Measurements from ENCODE around the gene BTBD17. TPM values are rescaled to one million over a fixed set of nuclear protein-coding genes. Genes with fewer than 3 reads are reported as not detected.

BTBD17 gene
- total and polyA plus RNA-seq, 2 of the 8 experiments (the other 6 are each of a cell fraction or from before 2014, with no cell fraction given), result 7.0 to 14.8 TPM

DNA sequence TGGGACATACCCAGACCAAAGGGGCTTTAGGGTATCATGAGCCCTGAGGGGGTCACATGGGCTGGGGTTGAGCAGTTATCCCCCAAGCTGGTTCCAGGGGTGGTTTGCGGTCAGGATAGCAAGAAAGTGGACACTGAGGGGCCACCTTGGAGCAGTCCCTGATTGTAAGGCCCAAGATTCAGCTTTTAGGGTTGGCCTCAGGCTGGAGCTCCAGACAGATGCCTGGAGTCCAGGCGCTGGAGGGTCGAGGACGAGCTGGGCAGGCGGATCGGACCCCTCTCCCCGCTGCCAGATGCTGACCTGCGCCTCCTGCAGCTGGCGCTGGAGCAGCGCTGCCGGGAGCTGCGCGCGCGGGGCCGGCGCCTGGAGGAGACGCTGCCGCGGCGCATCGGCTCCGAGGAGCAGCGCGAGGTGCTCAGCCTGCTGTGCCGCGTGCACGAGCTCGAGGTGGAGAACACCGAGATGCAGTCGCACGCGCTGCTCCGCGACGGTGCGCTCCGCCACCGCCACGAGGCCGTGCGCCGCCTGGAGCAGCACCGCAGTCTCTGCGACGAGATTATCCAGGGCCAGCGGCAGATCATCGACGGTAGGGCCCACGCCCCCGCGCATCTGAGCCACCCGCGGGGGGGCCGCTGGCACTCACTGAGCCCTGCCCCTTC is 10.0 kb downstream of the BTBD17 start (continued):
- TF ChIP-seq GTF2F1 (IDR thresholded peaks at IDR 0.05; ENCODE audit: borderline replicate concordance, low read depth, low read length) (peak; percentile 36; the same call in 1 of the 2 replicates), CHD1 (IDR thresholded peaks at IDR 0.05; ENCODE audit: low read depth, low read length) (no peak), SIN3A (conservative IDR thresholded peaks at IDR 0.05 in 1 of 2, IDR thresholded peaks at IDR 0.05 in 1 of 2; ENCODE audit: low read depth in 1 of 2, low read length in 2 of 2) (no peak), RXRA (IDR thresholded peaks at IDR 0.05; ENCODE audit: insufficient read depth, low read depth, low read length) (no peak), MAFK (IDR thresholded peaks at IDR 0.05; ENCODE audit: low read depth, low read length) (no peak), TCF12 (IDR thresholded peaks at IDR 0.05; ENCODE audit: low read depth, low read length) (no peak), EZH2 (IDR thresholded peaks at IDR 0.05; ENCODE audit: low read depth, low read length, severe bottlenecking) (peak; percentile 31), CEBPB (IDR thresholded peaks at IDR 0.05; ENCODE audit: low read depth, low read length) (no peak), CBX8 (IDR thresholded peaks at IDR 0.05; ENCODE audit: borderline replicate concordance, low read depth, low read length) (no peak), TAF1 (IDR thresholded peaks at IDR 0.05; ENCODE audit: low read depth, low read length) (no peak), YY1 (IDR thresholded peaks at IDR 0.05; ENCODE audit: low read depth, low read length) (no peak; the same call in 1 of the 2 replicates), CTBP2 (IDR thresholded peaks at IDR 0.05; ENCODE audit: borderline replicate concordance, insufficient read depth, insufficient read length, low read length) (peak; percentile 30), TBP (IDR thresholded peaks at IDR 0.05; ENCODE audit: low read depth, low read length) (no peak; the same call in 1 of the 2 replicates), CREB1 (IDR thresholded peaks at IDR 0.05) (peak; percentile 36; the same call in 1 of the 2 replicates), EP300 (IDR thresholded peaks at IDR 0.05; ENCODE audit: borderline replicate concordance in 1 of 2, low read depth in 2 of 2, low read length in 2 of 2) (0 out of 3 replicates have a peak, but pooled peaks of 1 of the 2 experiments have one; percentile 7), FOSL1 (IDR thresholded peaks at IDR 0.05; ENCODE audit: insufficient read depth, low read depth, low read length) (no peak), POU5F1 (IDR thresholded peaks at IDR 0.05; ENCODE audit: low read depth, low read length) (no peak), GABPA (IDR thresholded peaks at IDR 0.05; ENCODE audit: borderline replicate concordance, insufficient read depth, low read length) (peak; percentile 83)
- TF ChIP-seq, protein P1, sequence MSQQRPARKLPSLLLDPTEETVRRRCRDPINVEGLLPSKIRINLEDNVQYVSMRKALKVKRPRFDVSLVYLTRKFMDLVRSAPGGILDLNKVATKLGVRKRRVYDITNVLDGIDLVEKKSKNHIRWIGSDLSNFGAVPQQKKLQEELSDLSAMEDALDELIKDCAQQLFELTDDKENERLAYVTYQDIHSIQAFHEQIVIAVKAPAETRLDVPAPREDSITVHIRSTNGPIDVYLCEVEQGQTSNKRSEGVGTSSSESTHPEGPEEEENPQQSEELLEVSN (IDR thresholded peaks at IDR 0.05), result peak; percentile 98
- TF ChIP-seq, protein P2, sequence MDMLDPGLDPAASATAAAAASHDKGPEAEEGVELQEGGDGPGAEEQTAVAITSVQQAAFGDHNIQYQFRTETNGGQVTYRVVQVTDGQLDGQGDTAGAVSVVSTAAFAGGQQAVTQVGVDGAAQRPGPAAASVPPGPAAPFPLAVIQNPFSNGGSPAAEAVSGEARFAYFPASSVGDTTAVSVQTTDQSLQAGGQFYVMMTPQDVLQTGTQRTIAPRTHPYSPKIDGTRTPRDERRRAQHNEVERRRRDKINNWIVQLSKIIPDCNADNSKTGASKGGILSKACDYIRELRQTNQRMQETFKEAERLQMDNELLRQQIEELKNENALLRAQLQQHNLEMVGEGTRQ (IDR thresholded peaks at IDR 0.05; ENCODE audit: low read length), result no peak
- TF ChIP-seq, protein P3, sequence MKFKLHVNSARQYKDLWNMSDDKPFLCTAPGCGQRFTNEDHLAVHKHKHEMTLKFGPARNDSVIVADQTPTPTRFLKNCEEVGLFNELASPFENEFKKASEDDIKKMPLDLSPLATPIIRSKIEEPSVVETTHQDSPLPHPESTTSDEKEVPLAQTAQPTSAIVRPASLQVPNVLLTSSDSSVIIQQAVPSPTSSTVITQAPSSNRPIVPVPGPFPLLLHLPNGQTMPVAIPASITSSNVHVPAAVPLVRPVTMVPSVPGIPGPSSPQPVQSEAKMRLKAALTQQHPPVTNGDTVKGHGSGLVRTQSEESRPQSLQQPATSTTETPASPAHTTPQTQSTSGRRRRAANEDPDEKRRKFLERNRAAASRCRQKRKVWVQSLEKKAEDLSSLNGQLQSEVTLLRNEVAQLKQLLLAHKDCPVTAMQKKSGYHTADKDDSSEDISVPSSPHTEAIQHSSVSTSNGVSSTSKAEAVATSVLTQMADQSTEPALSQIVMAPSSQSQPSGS (IDR thresholded peaks at IDR 0.05; ENCODE audit: low read length), result no peak
